ENCODE data around the gene TLR8.
A peak's percentile ranks its signal among the peaks of the same experiment; 100 is the strongest.

The TLR8 gene

DNA sequence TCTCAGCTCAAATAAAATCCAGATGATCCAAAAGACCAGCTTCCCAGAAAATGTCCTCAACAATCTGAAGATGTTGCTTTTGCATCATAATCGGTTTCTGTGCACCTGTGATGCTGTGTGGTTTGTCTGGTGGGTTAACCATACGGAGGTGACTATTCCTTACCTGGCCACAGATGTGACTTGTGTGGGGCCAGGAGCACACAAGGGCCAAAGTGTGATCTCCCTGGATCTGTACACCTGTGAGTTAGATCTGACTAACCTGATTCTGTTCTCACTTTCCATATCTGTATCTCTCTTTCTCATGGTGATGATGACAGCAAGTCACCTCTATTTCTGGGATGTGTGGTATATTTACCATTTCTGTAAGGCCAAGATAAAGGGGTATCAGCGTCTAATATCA lies 18.7 kb upstream of the TLR8 start:
- TF ChIP-seq, protein P1, sequence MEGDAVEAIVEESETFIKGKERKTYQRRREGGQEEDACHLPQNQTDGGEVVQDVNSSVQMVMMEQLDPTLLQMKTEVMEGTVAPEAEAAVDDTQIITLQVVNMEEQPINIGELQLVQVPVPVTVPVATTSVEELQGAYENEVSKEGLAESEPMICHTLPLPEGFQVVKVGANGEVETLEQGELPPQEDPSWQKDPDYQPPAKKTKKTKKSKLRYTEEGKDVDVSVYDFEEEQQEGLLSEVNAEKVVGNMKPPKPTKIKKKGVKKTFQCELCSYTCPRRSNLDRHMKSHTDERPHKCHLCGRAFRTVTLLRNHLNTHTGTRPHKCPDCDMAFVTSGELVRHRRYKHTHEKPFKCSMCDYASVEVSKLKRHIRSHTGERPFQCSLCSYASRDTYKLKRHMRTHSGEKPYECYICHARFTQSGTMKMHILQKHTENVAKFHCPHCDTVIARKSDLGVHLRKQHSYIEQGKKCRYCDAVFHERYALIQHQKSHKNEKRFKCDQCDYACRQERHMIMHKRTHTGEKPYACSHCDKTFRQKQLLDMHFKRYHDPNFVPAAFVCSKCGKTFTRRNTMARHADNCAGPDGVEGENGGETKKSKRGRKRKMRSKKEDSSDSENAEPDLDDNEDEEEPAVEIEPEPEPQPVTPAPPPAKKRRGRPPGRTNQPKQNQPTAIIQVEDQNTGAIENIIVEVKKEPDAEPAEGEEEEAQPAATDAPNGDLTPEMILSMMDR (IDR thresholded peaks at IDR 0.05; ENCODE audit: low read depth, low read length) = no peak
- no peak overlapping the region for H3K4me3 ChIP-seq (ENCODE audit: low read depth, low read length)

DNA sequence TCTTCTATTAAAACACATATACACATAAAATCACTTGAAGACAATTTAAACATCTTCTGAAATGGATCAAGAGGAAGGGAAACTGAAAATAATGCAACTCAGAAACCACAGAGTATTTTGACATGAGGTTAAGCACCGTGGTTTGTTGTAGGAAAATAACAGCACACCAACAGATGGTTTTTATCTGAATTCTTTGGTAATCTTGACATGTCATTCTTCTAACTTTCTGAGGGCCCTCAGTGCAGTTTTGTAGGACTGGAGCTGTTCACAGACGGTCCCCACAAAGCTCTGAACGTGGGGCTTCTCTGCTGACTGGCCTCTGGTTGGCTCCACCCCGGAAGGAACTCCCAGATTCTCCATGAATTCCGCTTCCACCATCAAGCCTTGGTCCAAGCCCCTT lies 16.0 kb upstream of the TLR8 start:
- no peak overlapping the region for H3K4me3 ChIP-seq (ENCODE audit: low read depth, low read length)
- TF ChIP-seq, protein P1 (IDR thresholded peaks at IDR 0.05; ENCODE audit: low read depth, low read length) = no peak

DNA sequence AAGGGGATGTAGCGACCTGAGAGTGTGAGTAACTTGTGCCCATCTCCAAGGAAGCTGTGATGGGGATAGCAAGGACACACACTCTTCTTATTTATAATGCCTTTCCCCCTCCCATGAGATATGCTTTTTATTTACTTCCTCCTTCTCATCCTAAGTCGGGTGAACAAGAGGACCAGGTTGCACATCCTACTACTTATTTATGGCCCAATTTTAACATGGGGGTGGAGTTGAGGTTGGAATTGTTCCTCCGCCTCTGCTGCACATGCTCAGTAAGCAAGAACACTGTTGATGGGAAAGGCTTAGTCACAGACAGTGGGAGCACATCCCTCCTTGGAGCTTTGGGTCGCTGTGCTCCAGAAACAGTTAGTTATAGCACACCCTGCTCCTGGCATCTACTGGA lies 15.2 kb upstream of the TLR8 start:
- no peak overlapping the region for H3K4me3 ChIP-seq (ENCODE audit: low read depth, low read length)
- TF ChIP-seq, protein P1 (IDR thresholded peaks at IDR 0.05; ENCODE audit: low read depth, low read length) = no peak

DNA sequence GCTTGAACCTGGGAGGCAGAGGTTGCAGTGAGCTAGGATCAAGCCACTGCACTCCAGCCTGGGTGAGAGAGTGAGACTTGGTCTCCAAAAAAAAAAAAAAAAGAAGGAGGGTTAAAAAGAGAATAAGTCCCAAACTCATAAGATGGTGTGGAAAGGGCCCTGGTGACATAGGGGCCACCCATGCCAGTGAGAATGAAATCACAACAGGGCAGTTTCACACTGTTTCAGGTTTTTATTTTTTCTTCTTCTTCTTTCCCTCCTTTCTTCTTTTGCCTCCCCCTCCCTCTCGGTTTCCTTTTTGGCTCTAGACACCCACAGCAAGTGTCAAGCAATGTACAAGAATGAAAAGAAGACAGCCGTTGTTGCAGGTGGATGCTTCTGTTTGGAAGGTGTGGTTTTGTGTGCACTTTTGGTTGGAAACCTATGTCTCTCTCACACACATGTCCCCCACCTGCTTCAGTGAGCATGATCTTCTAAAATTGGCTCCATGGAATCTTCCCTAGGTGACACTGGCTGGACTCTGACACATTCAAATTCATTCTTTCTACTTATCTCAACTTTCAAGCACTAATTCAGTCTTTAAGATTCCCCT lies 14.4 kb upstream of the TLR8 start:
- TF ChIP-seq, protein P1 (IDR thresholded peaks at IDR 0.05; ENCODE audit: low read depth, low read length) = no peak
- H3K4me3 ChIP-seq (ENCODE audit: low read depth, low read length) = no peak overlapping the region

DNA sequence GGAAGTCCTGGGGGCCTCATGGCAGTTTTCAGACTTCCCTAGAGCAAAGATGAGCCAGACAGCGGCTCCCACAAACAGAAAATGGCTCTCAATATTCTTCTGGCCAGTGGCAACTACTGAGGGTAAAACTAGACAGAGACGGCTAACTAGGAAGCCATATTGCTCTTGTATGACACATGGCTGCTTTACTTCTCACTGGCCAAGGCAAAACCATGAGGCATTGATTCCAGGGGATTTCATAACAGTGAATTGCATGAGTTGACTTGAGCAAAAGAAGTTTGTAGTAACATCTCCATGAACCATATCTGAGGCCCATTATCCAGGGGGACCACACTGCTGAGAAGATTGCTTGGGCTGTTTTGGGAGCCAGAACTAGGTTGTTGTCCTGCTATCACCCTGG lies 13.7 kb upstream of the TLR8 start:
- no peak overlapping the region for H3K4me3 ChIP-seq (ENCODE audit: low read depth, low read length)
- TF ChIP-seq, protein P1 (IDR thresholded peaks at IDR 0.05; ENCODE audit: low read depth, low read length) = no peak

DNA sequence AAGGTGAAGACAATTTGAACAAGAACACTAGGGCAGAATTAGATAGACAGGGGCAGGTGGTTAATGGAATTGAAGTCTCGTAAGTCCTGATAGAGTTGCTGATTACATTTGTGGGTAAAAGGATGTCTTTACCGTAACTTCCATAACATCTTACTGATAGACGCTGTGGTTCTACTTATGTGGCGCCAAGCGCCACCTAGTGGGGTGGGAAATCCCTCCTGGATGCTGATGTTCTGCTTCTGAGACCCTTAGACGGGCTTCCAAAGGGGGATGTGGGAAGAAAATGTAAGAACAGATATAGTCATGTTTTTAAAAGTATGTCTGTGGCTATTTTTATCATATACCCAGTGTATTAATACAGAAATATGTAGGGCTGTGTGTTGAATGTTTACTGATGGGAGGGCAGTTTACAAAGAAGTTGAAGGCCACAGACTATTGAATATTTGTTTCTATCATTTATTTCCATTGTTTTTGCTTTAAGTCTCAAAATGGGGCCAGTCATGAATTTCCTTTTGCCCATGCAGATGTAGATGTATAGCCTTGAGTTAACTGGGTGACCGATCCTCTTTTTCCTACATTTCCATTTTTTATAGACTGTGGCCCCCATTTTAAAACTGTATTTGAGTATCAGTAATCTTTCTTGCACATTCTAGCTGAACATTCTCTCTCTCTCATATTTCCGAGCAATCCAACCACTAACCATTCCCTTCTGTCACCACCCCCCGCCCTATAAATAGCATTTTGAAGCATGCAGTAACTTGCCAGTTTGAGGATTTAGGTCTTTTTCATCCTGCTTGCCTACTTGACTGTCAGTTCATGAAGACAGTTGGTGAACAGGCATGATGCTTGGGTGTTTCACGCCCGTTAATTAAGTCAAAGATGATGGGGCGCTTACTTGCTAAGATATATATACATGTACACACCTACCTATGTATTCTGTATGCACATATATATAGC lies 12.1 kb upstream of the TLR8 start:
- TF ChIP-seq, protein P1 (IDR thresholded peaks at IDR 0.05; ENCODE audit: low read depth, low read length) = peak; percentile 64

DNA sequence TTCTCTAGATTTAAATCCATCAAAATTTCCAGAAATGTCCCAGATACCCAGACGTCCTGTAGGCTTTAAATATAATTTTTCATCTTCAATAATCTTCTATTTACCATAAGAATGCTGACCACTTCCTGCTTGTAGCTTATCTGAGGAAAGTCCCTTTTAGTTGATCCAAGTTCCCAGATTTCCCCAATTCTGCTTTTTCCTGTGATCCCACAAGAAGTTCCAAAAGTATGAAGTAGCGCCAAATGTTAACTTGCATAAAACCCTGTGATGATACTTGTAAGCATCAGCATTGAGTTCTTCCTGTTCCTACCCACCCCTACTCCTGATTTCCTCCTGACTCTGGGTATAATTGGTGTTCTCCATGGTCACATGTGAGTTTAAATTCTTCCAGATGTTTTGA lies 10.6 kb upstream of the TLR8 start:
- no peak overlapping the region for H3K4me3 ChIP-seq (ENCODE audit: low read depth, low read length)
- TF ChIP-seq, protein P1 (IDR thresholded peaks at IDR 0.05; ENCODE audit: low read depth, low read length) = no peak

More for the DNA sequence above, 12.1 kb upstream of the TLR8 start:
- no peak overlapping the region for H3K4me3 ChIP-seq (ENCODE audit: low read depth, low read length)
